HepG2 (cell line): ENCODE measurements around the gene USP2. TPM values are rescaled to one million over a fixed set of nuclear protein-coding genes. Genes with fewer than 3 reads are reported as not detected.
A peak's percentile ranks its signal among the peaks of the same experiment; 100 is the strongest.

Experiments used
- ATAC-seq: fragments of 200-7000 bp; cut with Tn5 transposase; 3 replicates; pipeline ENCODE4 v1.9.1; 2020; ENCODE audit warnings: mild to moderate bottlenecking, moderate library complexity
- BruUV-seq: library from RNA; stranded (reverse); fragments of 400-500 nt; replicated peaks from 2 replicates; lab custom pipeline; 2021; lab: Mats Ljungman, UMichigan
- CTCF ChIA-PET: fragments of 300-600 bp; formaldehyde crosslinking; extraction: SDS; loops from one replicate; lab custom pipeline; 2021; ENCODE audit warnings: low total read pairs, inconsistent platforms, low intra/inter-chr PET ratio; lab: Yijun Ruan, JAX
- POLR2A ChIA-PET: fragments of 350-600 bp; sonication (Branson Sonifier 250); formaldehyde crosslinking; loops from one replicate; lab custom pipeline; 2020; ENCODE audit warnings: antibody characterized with exemption, inconsistent platforms; lab: Yijun Ruan, JAX
- DNase-seq: peaks from one replicate; pipeline ENCODE4 v3.0.0-alpha.2; 2015; ENCODE audit warnings: low spot score
- FAIRE-seq: peaks from 3 replicates; lab custom pipeline; 2011; peaks lifted over from hg19 to GRCh38; lab: Jason Lieb, UNC
- H2AFZ ChIP-seq: one replicate; pipeline ENCODE4 v1.6.1; 2011; ENCODE audit warnings: low read length, inconsistent platforms
- H3K27ac ChIP-seq: fragments of 300-600 bp; 3 replicates; pipeline ENCODE4 v1.8.0; 2011; ENCODE audit warnings: mixed run types, mild to moderate bottlenecking, mixed read lengths, low read length, inconsistent platforms; ENCODE audit not compliant: insufficient read depth; ENCODE audit errors: extremely low read length
- H3K27me3 ChIP-seq, 2 experiments: fragments of 200-600 bp in 1 of 2; 2 replicates in 1 of 2; 3 replicates in 1 of 2; pipeline versions ENCODE4 v1.6.0 to v1.8.0; 2011; ENCODE audit warnings: low read length in 2 of 2, mild to moderate bottlenecking in 2 of 2, moderate library complexity in 2 of 2, inconsistent platforms in 1 of 2; ENCODE audit not compliant: insufficient read depth in 2 of 2, control insufficient read depth in 1 of 2
- H3K36me3 ChIP-seq, 2 experiments: fragments of 200-600 bp in 1 of 2; replicated peaks in 1 of 2; 2 replicates in 1 of 2; 3 replicates in 1 of 2; pipeline versions ENCODE4 v1.5.1 to v1.8.0; 2011; ENCODE audit warnings: low read length in 2 of 2, inconsistent platforms in 1 of 2; ENCODE audit not compliant: insufficient read depth in 2 of 2, control insufficient read depth in 1 of 2
- H3K4me1 ChIP-seq: 2 replicates; pipeline ENCODE4 v1.5.1; 2012; ENCODE audit warnings: low read length, inconsistent platforms; ENCODE audit not compliant: insufficient read depth
- H3K4me2 ChIP-seq: 2 replicates; pipeline ENCODE4 v1.6.0; 2011; ENCODE audit warnings: low read depth, low read length, inconsistent platforms
- H3K4me3 ChIP-seq, 3 experiments: fragments of 200-600 bp in 1 of 3; sonication (generic), shearing (Covaris generic) in 1 of 3; replicated peaks in 1 of 3; 2 replicates each; pipeline ENCODE4 v1.5.1; 2011 to 2016; ENCODE audit warnings: low read length in 3 of 3, inconsistent platforms in 2 of 3, low read depth in 2 of 3, mild to moderate bottlenecking in 2 of 3, control low read depth in 1 of 3, mixed read lengths in 1 of 3; ENCODE audit not compliant: insufficient read depth in 1 of 3
- H3K79me2 ChIP-seq: one replicate; pipeline ENCODE4 v1.6.1; 2011; ENCODE audit warnings: low read length, inconsistent platforms; ENCODE audit not compliant: insufficient read depth
- H3K9ac ChIP-seq: 2 replicates; pipeline ENCODE4 v1.6.0; 2011; ENCODE audit warnings: mild to moderate bottlenecking, low read depth, low read length, inconsistent platforms; ENCODE audit not compliant: insufficient read depth
- H3K9me3 ChIP-seq: 2 replicates; pipeline ENCODE4 v1.5.1; 2012; ENCODE audit warnings: mild to moderate bottlenecking, low read length
- H4K20me1 ChIP-seq: 2 replicates; pipeline ENCODE4 v1.6.0; 2011; ENCODE audit warnings: inconsistent platforms, mild to moderate bottlenecking, low read length, moderate library complexity; ENCODE audit not compliant: insufficient read depth
- AGO2 ChIP-seq: fragments of 200-400 bp; formaldehyde crosslinking; optimal IDR thresholded peaks from 2 replicates; pipeline ENCODE3; 2017; ENCODE audit warnings: mild to moderate bottlenecking, low read depth, low read length, moderate library complexity
- ARID2 ChIP-seq: sonication (generic); formaldehyde crosslinking; IDR thresholded peaks from 2 replicates; pipeline ENCODE4 v1.8.1; 2022; ENCODE audit warnings: mild to moderate bottlenecking, missing genetic modification reagents, borderline replicate concordance
- CREB1 ChIP-seq, 2 experiments: fragments of 450-650 bp in 1 of 2; IDR thresholded peaks; 2 replicates each; pipeline ENCODE4 v1.6.1; 2016 to 2017; ENCODE audit warnings: control low read depth in 1 of 2, mild to moderate bottlenecking in 1 of 2, missing compliant biosample characterization in 1 of 2, missing genetic modification characterization in 1 of 2
- DMAP1 ChIP-seq: IDR thresholded peaks from 2 replicates; pipeline ENCODE4 v1.6.1; 2016
- ERF ChIP-seq: IDR thresholded peaks from 2 replicates; pipeline ENCODE4 v1.6.1; 2018; ENCODE audit warnings: missing biosample characterization, missing genetic modification reagents
- RARA ChIP-seq: IDR thresholded peaks from 2 replicates; pipeline ENCODE4 v1.6.1; 2016; ENCODE audit warnings: missing genetic modification reagents, missing compliant biosample characterization
- TAF1 ChIP-seq: sonication (generic); formaldehyde crosslinking; IDR thresholded peaks from 2 replicates; pipeline ENCODE4 v1.4.0; 2020; ENCODE audit warnings: missing genetic modification reagents
- YEATS2 ChIP-seq: sonication (generic); formaldehyde crosslinking; IDR thresholded peaks from 2 replicates; pipeline ENCODE4 v1.4.0; 2020; ENCODE audit warnings: missing genetic modification reagents, borderline replicate concordance
- ZBTB40 ChIP-seq, 2 experiments: fragments of 450-650 bp in 1 of 2; sonication (generic) in 1 of 2; formaldehyde crosslinking in 1 of 2; IDR thresholded peaks; 2 replicates each; pipeline versions ENCODE4 v1.6.1 to v1.8.0; 2016 to 2022; ENCODE audit warnings: antibody characterized with exemption in 1 of 2, mild to moderate bottlenecking in 1 of 2, missing genetic modification reagents in 1 of 2
- ZFP1 ChIP-seq: IDR thresholded peaks from 2 replicates; pipeline ENCODE4 v1.6.1; 2016
- ZNF460 ChIP-seq: sonication (generic); formaldehyde crosslinking; IDR thresholded peaks from 2 replicates; pipeline ENCODE4 v1.5.1; 2020; ENCODE audit warnings: missing genetic modification reagents, mild to moderate bottlenecking, borderline replicate concordance
- ZNF543 ChIP-seq: sonication (generic); formaldehyde crosslinking; IDR thresholded peaks from 2 replicates; pipeline ENCODE4 v1.4.0; 2020; ENCODE audit warnings: mild to moderate bottlenecking, missing genetic modification reagents
- ZNF775 ChIP-seq: sonication (generic); formaldehyde crosslinking; IDR thresholded peaks from 2 replicates; pipeline ENCODE4 v1.4.0; 2020; ENCODE audit warnings: missing genetic modification reagents, mild to moderate bottlenecking, moderate library complexity, borderline replicate concordance
- ZNF891 ChIP-seq: sonication (generic); formaldehyde crosslinking; IDR thresholded peaks from 2 replicates; pipeline ENCODE4 v1.5.0; 2020; ENCODE audit warnings: mild to moderate bottlenecking, missing genetic modification reagents
- WGBS: methylation state at CpG from one replicate; pipeline ENCODE4 v1.1.6; 2017; ENCODE audit warnings: low lambda C conversion rate; 5-methylcytosine and 5-hydroxymethylcytosine counted together
- in situ Hi-C: cut with HindIII; loops from 2 replicates; pipeline ENCODE4 v1.10.0; 2017; ENCODE audit warnings: low pct_unique_long_range_greater_than_20kb; ENCODE audit not compliant: extremely low pct_ligation_motif_present
- intact Hi-C: fragments of 100-400 bp; cut with micrococcal nuclease; formaldehyde crosslinking; loops from one replicate; pipeline ENCODE4 v1.10.0; 2022; ENCODE audit not compliant: unreplicated experiment
- polyA plus RNA-seq, 8 experiments: library from polyadenylated mRNA; depleted of rRNA in 3 of 8; stranded (reverse) in 7 of 8; unstranded in 1 of 8; fragments of >200 nt; fragmentation: Illumina TruSeq in 4 of 8; extraction: Trizol in 4 of 8; gene quantifications; 2 replicates each; pipeline versions ENCODE4 v1.2.1 to v1.2.3, GENCODE V29; 2011 to 2016; ENCODE audit warnings: low read depth in 4 of 8, missing spikeins in 1 of 8, mixed read lengths in 1 of 8; ENCODE audit not compliant: insufficient read depth in 1 of 8
- total RNA-seq, 5 experiments: library from RNA; depleted of rRNA; stranded (reverse); fragments of >200 nt; fragmentation: Illumina TruSeq; extraction: Trizol; gene quantifications; 2 replicates each; pipeline ENCODE4 v1.2.3, GENCODE V29; 2016; ENCODE audit warnings: low read depth in 1 of 5

Gene USP2
- total and polyA plus RNA-seq, 2 of the 13 experiments (the other 11 are each of a cell fraction or from before 2014, with no cell fraction given), result 2.5 to 6.0 TPM

- 13% methylated on average over 13 of the region's 22 CpGs for WGBS
- intact Hi-C loops, result loop anchor here (2.0 kb wide), 1 partner anchor 16 kb away; the partner anchor contains the start of gene RNF26
- H3K4me2 ChIP-seq, result peak overlapping the region; percentile 96
- no peak for TF ChIP-seq ZNF891 (CRISPR knock-in tag)
- no peak for TF ChIP-seq ZFP1 (CRISPR knock-in tag)
- TF ChIP-seq YEATS2 (CRISPR knock-in tag), result 0 out of 2 replicates have a peak, but pooled peaks have one; percentile 22
- peak; percentile 67 for TF ChIP-seq TAF1
- TF ChIP-seq ZNF543 (CRISPR knock-in tag), result 0 out of 2 replicates have a peak, but pooled peaks have one; percentile 55
- TF ChIP-seq ZNF775 (CRISPR knock-in tag), result 0 out of 2 replicates have a peak, but pooled peaks have one; percentile 15
- peak; percentile 63 for TF ChIP-seq CREB1 (IDR thresholded peaks at IDR 0.05)
- peak; percentile 70 for TF ChIP-seq CREB1 (CRISPR knock-in tag; IDR thresholded peaks at IDR 0.05)
- no peak for TF ChIP-seq ZBTB40 (IDR thresholded peaks at IDR 0.05)
- TF ChIP-seq ZBTB40 (CRISPR knock-in tag; IDR thresholded peaks at IDR 0.05), result 0 out of 2 replicates have a peak, but pooled peaks have one; percentile 24
- TF ChIP-seq ARID2 (CRISPR knock-in tag), result no peak
- TF ChIP-seq DMAP1 (CRISPR knock-in tag), result peak; percentile 41; the same call in 1 of the 2 replicates
- TF ChIP-seq ZNF460 (CRISPR knock-in tag), result no peak
- TF ChIP-seq AGO2, result no peak
- 0 out of 2 replicates have a peak, but pooled peaks have one; percentile 12 for TF ChIP-seq RARA (CRISPR knock-in tag)
- 0 out of 2 replicates have a peak, but pooled peaks have one; percentile 3 for TF ChIP-seq ERF
Observed at GRCh38 chr11:119318240-119319135, 63.0 kb downstream of the USP2 start.

More at GRCh38 chr11:119318240-119319135, 63.0 kb downstream of the USP2 start:
- H3K27me3 ChIP-seq, result peaks cover 0 to 9% of the 10 kb centered on the region in 2 experiments; a peak in 1 of 5 replicates
- H3K27ac ChIP-seq, result no peak overlapping the region
- no peaks in the 10 kb centered on the region for H3K9me3 ChIP-seq
- H3K36me3 ChIP-seq, result no peaks in the 10 kb centered on the region
- peak overlapping the region; percentile 70 for H3K9ac ChIP-seq
- FAIRE-seq (peak; percentile 32), DNase-seq (peak; percentile 52), ATAC-seq (peak; percentile 34)
- no peaks in the 10 kb centered on the region for H4K20me1 ChIP-seq
- ChIA-PET POLR2A (interaction anchor here (0.6 to 3.0 kb wide), 14 partner anchors 12 to 287 kb away, joined by 3 to 14 read pairs (median 4); partner anchors contain the start of genes NLRX1, RNF26 and USP2), CTCF (no interaction called here)
- BruUV-seq, result no TSS peak
- peaks cover 73% of the 10 kb centered on the region for H3K4me1 ChIP-seq
- peak overlapping the region; percentile 53 to 77 (median 76) for H3K4me3 ChIP-seq
- in situ Hi-C loops, result no loop called here
- H3K79me2 ChIP-seq, result no peaks in the 10 kb centered on the region
- no peak overlapping the region for H2AFZ ChIP-seq
